HEK293 (cell line): ENCODE data around the gene COQ4.

Source experiments
- AEBP2 ChIP-seq: fragments of 450-650 bp; formaldehyde crosslinking; IDR thresholded peaks from 2 replicates; pipeline ENCODE4 v1.5.1; 2016; ENCODE audit warnings: missing biosample characterization, missing genetic modification characterization, borderline replicate concordance
- HIC1 ChIP-seq: fragments of 450-650 bp; formaldehyde crosslinking; IDR thresholded peaks from 2 replicates; pipeline ENCODE4 v1.5.1; 2016; ENCODE audit warnings: missing biosample characterization, missing genetic modification characterization
- KLF17 ChIP-seq: fragments of 450-650 bp; formaldehyde crosslinking; IDR thresholded peaks from 2 replicates; pipeline ENCODE4 v1.5.1; 2016; ENCODE audit warnings: missing biosample characterization, missing genetic modification characterization
- PBX3 ChIP-seq: sonication (generic); formaldehyde crosslinking; IDR thresholded peaks from 2 replicates; pipeline ENCODE4 v1.8.1; 2022; ENCODE audit warnings: mild to moderate bottlenecking, moderate library complexity, missing genetic modification reagents
- RBAK ChIP-seq: fragments of 450-650 bp; formaldehyde crosslinking; IDR thresholded peaks from 2 replicates; pipeline ENCODE4 v1.5.1; 2016; ENCODE audit warnings: missing biosample characterization, missing genetic modification characterization
- SP2 ChIP-seq: fragments of 450-650 bp; formaldehyde crosslinking; IDR thresholded peaks from 2 replicates; pipeline ENCODE4 v1.5.1; 2016; ENCODE audit warnings: missing biosample characterization, missing genetic modification characterization
- ZBTB11 ChIP-seq: fragments of 450-650 bp; formaldehyde crosslinking; conservative IDR thresholded peaks from 2 replicates; pipeline ENCODE4 v1.5.1; 2016; ENCODE audit warnings: low read depth, missing biosample characterization, missing genetic modification characterization
- ZBTB17 ChIP-seq: fragments of 450-650 bp; formaldehyde crosslinking; IDR thresholded peaks from 2 replicates; pipeline ENCODE4 v1.5.1; 2016; ENCODE audit warnings: missing biosample characterization, missing genetic modification characterization
- ZBTB44 ChIP-seq: fragments of 450-650 bp; IDR thresholded peaks from 2 replicates; pipeline ENCODE4 v1.5.1; 2018; ENCODE audit warnings: missing biosample characterization, mild to moderate bottlenecking, missing genetic modification characterization
- ZBTB48 ChIP-seq: fragments of 450-650 bp; formaldehyde crosslinking; IDR thresholded peaks from 2 replicates; pipeline ENCODE4 v1.5.1; 2016; ENCODE audit warnings: missing biosample characterization, missing genetic modification characterization
- ZBTB8A ChIP-seq: fragments of 450-650 bp; formaldehyde crosslinking; IDR thresholded peaks from 2 replicates; pipeline ENCODE4 v1.5.1; 2016; ENCODE audit warnings: missing biosample characterization, missing genetic modification characterization
- ZEB2 ChIP-seq: fragments of 450-650 bp; formaldehyde crosslinking; IDR thresholded peaks from 2 replicates; pipeline ENCODE4 v1.5.1; 2016; ENCODE audit warnings: missing biosample characterization, missing genetic modification characterization
- ZNF155 ChIP-seq: fragments of 450-650 bp; formaldehyde crosslinking; IDR thresholded peaks from 2 replicates; pipeline ENCODE4 v1.5.1; 2016; ENCODE audit warnings: missing biosample characterization, missing genetic modification characterization
- ZNF266 ChIP-seq: fragments of 450-650 bp; formaldehyde crosslinking; IDR thresholded peaks from 2 replicates; pipeline ENCODE4 v1.5.1; 2016; ENCODE audit warnings: missing biosample characterization, missing genetic modification characterization, low read depth
- ZNF274 ChIP-seq, 2 experiments: fragments of 200-500 bp in 1 of 2; fragments of 450-650 bp in 1 of 2; sonication (Bioruptor generic) in 1 of 2; formaldehyde crosslinking in 1 of 2; IDR thresholded peaks; 2 replicates each; pipeline versions ENCODE4 v1.5.1 to v1.6.1; 2014 to 2016; ENCODE audit warnings: borderline replicate concordance in 1 of 2, inconsistent platforms in 1 of 2, low read length in 1 of 2, missing biosample characterization in 1 of 2, missing genetic modification characterization in 1 of 2
- ZNF302 ChIP-seq: fragments of 450-650 bp; formaldehyde crosslinking; IDR thresholded peaks from 2 replicates; pipeline ENCODE4 v1.5.1; 2016; ENCODE audit warnings: missing biosample characterization, missing genetic modification characterization, low read depth
- ZNF335 ChIP-seq: fragments of 450-650 bp; formaldehyde crosslinking; conservative IDR thresholded peaks from 2 replicates; pipeline ENCODE4 v1.5.1; 2016; ENCODE audit warnings: missing biosample characterization, missing genetic modification characterization
- ZNF341 ChIP-seq: fragments of 450-650 bp; formaldehyde crosslinking; IDR thresholded peaks from 2 replicates; pipeline ENCODE4; 2016; ENCODE audit warnings: low read depth, missing biosample characterization, missing genetic modification characterization
- ZNF391 ChIP-seq: fragments of 450-650 bp; formaldehyde crosslinking; IDR thresholded peaks from 2 replicates; pipeline ENCODE4 v1.5.1; 2016; ENCODE audit warnings: low read depth, missing biosample characterization, missing genetic modification characterization, borderline replicate concordance
- ZNF704 ChIP-seq: fragments of 450-650 bp; formaldehyde crosslinking; IDR thresholded peaks from 2 replicates; pipeline ENCODE4 v1.5.1; 2016; ENCODE audit warnings: missing biosample characterization, missing genetic modification characterization
- ZNF747 ChIP-seq: fragments of 450-650 bp; formaldehyde crosslinking; IDR thresholded peaks from 2 replicates; pipeline ENCODE4 v1.5.1; 2016; ENCODE audit warnings: missing biosample characterization, missing genetic modification characterization
- ZNF76 ChIP-seq: fragments of 450-650 bp; formaldehyde crosslinking; IDR thresholded peaks from 2 replicates; pipeline ENCODE4; 2016; ENCODE audit warnings: low read depth, missing biosample characterization, missing genetic modification characterization, borderline replicate concordance
- ZSCAN16 ChIP-seq: fragments of 450-650 bp; formaldehyde crosslinking; IDR thresholded peaks from 2 replicates; pipeline ENCODE4 v1.5.1; 2016; ENCODE audit warnings: missing biosample characterization, missing genetic modification characterization

COQ4 gene

GRCh38 chr9:128370752-128371629, 48.4 kb downstream of the COQ4 start, which contains the start of gene URM1 (continued):
- TF ChIP-seq AEBP2 (tag by site-specific recombination) (no peak), ZNF302 (no peak), ZNF266 (tag by site-specific recombination) (no peak), ZNF391 (tag by site-specific recombination) (no peak), ZBTB8A (no peak), ZBTB17 (tag by site-specific recombination) (peak; percentile 80), RBAK (tag by site-specific recombination) (no peak), ZNF704 (tag by site-specific recombination) (no peak), ZNF155 (tag by site-specific recombination) (no peak), ZBTB48 (peak; percentile 9; the same call in 1 of the 2 replicates), ZEB2 (tag by site-specific recombination) (no peak), ZSCAN16 (tag by site-specific recombination) (no peak), ZNF274 (IDR thresholded peaks at IDR 0.05; ENCODE audit: low read length) (no peak), ZNF274 (tag by site-specific recombination; IDR thresholded peaks at IDR 0.05; ENCODE audit: borderline replicate concordance) (no peak), SP2 (tag by site-specific recombination) (peak; percentile 85), HIC1 (tag by site-specific recombination) (peak; percentile 43), ZNF747 (tag by site-specific recombination) (no peak), PBX3 (CRISPR knock-in tag) (no peak), ZNF335 (tag by site-specific recombination) (peak; percentile 62), KLF17 (tag by site-specific recombination) (no peak), ZBTB44 (no peak), ZBTB11 (tag by site-specific recombination) (peak; percentile 91), ZNF76 (tag by site-specific recombination) (peak; percentile 76; the same call in 1 of the 2 replicates), ZNF341 (tag by site-specific recombination) (peak; percentile 85)
